Type B pancreatic cell (in vitro differentiated cells): ENCODE measurements around the gene DYDC1. TPM values are rescaled to one million over a fixed set of nuclear protein-coding genes. Genes with fewer than 3 reads are reported as not detected.

Source experiments
- DNase-seq: peaks from one replicate; pipeline ENCODE4 v3.0.0; 2021; ENCODE audit warnings: mixed read lengths; ENCODE audit not compliant: unreplicated experiment; ENCODE audit errors: extremely low spot score
- H3K27ac Mint-ChIP-seq: 2 replicates; pipeline ENCODE4 v1.8.0; 2021; ENCODE audit warnings: mild to moderate bottlenecking, mixed read lengths
- H3K27me3 Mint-ChIP-seq: 2 replicates; pipeline ENCODE4 v1.8.0; 2021; ENCODE audit warnings: mixed read lengths
- H3K36me3 Mint-ChIP-seq: 2 replicates; pipeline ENCODE4 v1.8.0; 2021; ENCODE audit warnings: mixed read lengths
- H3K4me1 Mint-ChIP-seq: one replicate; pipeline ENCODE4 v1.8.0; 2021; ENCODE audit warnings: mixed read lengths; ENCODE audit not compliant: unreplicated experiment
- H3K4me3 Mint-ChIP-seq: 2 replicates; pipeline ENCODE4 v1.8.0; 2021; ENCODE audit warnings: mild to moderate bottlenecking, mixed read lengths
- H3K9me3 Mint-ChIP-seq: 2 replicates; pipeline ENCODE4 v1.8.0; 2021; ENCODE audit warnings: mixed read lengths
- long read RNA-seq: library from polyadenylated mRNA; unstranded; transcript quantifications from one replicate; pipeline ENCODE4 v2.0.0, GENCODE V29; 2020
- total RNA-seq: library from RNA; stranded (reverse); gene quantifications from 2 replicates; pipeline ENCODE4 v1.2.1, GENCODE V29; 2021; ENCODE audit warnings: low replicate concordance
- TF ChIP-seq, protein P1 (sequence below): fragments of 200-600 bp; sonication (generic); conservative IDR thresholded peaks from 2 replicates; pipeline ENCODE4 v1.5.0; 2021; ENCODE audit warnings: antibody characterized with exemption, mild to moderate bottlenecking

Gene DYDC1
- total RNA-seq, result 0.46 TPM in 1 of 2 replicates, not detected in the other
- long read RNA-seq, result 0 reads

DNA sequence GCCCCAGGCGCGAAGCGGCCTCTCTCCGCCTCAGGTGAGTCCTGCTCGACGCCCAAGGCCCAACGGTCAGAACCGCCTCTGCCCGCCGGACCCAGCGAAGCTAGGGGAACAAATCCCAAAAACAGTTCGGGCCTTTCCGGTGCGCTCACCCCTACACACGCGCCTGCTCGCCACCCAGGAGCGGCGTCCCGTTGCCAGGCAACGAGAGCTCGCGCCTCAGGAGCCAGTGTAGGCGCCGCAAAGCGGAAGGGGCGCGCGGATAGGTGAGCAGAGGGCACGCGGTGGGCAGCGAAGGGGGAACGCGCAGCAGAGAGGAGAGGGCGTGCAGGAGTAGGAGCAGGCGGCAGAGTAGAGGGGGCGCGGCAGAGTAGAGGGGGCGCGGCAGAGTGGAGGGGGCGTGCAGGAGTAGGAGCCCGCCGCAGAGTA, at the start of gene DYDC1, which contains the start of gene DYDC2:
DYDC1 (minus strand) TSS at position 193 of the 426 bp plus-strand sequence. CDS start 4,154 bp downstream, outside the sequence.
DYDC2 (plus strand) TSS at position 219 of the 426 bp plus-strand sequence. CDS start 5,663 bp downstream, outside the sequence.
- peaks cover 6% of the 10 kb centered on the region for H3K9me3 Mint-ChIP-seq
- H3K27ac Mint-ChIP-seq, result no peak within 1 kb of the TSS
- H3K27me3 Mint-ChIP-seq, result peaks cover 30% of the 10 kb centered on the region
- H3K4me3 Mint-ChIP-seq, result peak within 1 kb of the TSS; percentile 90
- H3K36me3 Mint-ChIP-seq, result no peaks in the 10 kb centered on the region
- no peaks in the 10 kb centered on the region for H3K4me1 Mint-ChIP-seq
- DNase-seq, result peak; percentile 78
- TF ChIP-seq, protein P1, sequence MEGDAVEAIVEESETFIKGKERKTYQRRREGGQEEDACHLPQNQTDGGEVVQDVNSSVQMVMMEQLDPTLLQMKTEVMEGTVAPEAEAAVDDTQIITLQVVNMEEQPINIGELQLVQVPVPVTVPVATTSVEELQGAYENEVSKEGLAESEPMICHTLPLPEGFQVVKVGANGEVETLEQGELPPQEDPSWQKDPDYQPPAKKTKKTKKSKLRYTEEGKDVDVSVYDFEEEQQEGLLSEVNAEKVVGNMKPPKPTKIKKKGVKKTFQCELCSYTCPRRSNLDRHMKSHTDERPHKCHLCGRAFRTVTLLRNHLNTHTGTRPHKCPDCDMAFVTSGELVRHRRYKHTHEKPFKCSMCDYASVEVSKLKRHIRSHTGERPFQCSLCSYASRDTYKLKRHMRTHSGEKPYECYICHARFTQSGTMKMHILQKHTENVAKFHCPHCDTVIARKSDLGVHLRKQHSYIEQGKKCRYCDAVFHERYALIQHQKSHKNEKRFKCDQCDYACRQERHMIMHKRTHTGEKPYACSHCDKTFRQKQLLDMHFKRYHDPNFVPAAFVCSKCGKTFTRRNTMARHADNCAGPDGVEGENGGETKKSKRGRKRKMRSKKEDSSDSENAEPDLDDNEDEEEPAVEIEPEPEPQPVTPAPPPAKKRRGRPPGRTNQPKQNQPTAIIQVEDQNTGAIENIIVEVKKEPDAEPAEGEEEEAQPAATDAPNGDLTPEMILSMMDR, result no peak

DNA sequence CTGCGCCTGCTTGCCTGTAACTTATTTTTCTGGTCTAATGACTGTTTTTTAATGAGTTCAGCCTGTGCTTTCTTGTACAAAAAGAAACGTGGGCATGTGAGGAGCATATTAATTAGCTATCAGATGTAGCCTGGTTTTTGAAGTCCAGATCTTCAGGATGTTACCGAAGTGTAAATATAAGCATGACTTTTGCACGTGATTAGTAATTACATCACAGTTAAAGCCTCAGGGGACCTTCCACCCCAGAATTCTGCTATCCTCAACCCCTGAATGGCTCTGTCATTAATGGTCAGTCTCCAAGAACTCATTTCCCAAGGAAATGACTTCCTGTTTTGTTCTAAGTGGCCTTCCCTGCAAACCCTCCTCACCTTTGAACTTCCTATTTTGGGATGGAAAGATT, 49.6 kb upstream of the DYDC1 start:
- Mint-ChIP-seq H3K27me3 (no peaks in the 10 kb centered on the region), H3K27ac (no peak overlapping the region), H3K9me3 (no peaks in the 10 kb centered on the region), H3K36me3 (no peaks in the 10 kb centered on the region), H3K4me1 (peaks cover 41% of the 10 kb centered on the region), H3K4me3 (no peak overlapping the region)
- TF ChIP-seq, protein P1, result no peak
- DNase-seq, result no peak

DNA sequence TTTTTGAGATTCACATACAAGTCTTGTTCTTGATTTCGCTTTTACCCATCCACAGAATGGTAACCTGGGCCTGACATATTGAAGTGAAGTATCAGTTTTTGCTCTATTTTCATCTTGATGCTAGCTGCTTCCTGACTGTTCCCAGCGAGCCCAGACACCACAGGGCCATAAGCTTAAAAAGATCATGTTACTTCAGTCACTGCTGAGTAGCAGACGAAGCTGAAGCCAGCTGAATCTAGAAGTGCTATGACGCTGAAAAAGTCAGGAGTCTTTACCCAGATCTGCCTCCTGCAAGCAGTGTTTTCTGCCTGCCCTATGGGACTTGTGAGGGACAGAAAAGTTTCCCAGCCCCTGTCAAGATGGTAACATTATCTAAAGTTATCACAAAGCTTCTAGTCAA, 49.1 kb upstream of the DYDC1 start:
- DNase-seq, result no peak
- Mint-ChIP-seq H3K4me3 (no peak overlapping the region), H3K36me3 (no peaks in the 10 kb centered on the region), H3K9me3 (no peaks in the 10 kb centered on the region), H3K27me3 (no peaks in the 10 kb centered on the region), H3K27ac (no peak overlapping the region), H3K4me1 (peaks cover 35% of the 10 kb centered on the region)
- TF ChIP-seq, protein P1, result no peak

DNA sequence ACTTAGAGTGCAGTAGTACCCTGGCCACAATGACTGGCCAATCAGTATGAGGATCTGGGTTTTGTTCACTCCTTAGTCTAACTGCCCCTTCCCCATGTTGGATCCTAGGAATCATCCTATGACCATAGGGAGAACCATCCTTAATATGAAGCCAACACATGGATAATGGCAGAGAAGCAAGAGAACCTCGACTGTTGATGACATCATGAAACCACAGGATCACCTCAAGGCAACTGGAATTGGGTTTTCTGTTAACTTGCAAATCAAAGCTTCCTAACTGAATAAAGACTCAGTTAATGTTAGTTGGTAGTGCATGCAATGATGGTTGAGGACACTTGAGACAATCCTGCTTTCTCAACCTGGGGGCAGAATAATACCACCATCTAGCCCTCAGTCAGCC, 48.5 kb upstream of the DYDC1 start:
- DNase-seq, result no peak
- H3K27ac Mint-ChIP-seq, result no peak overlapping the region
- no peaks in the 10 kb centered on the region for H3K27me3 Mint-ChIP-seq
- H3K4me1 Mint-ChIP-seq, result peaks cover 30% of the 10 kb centered on the region
- H3K36me3 Mint-ChIP-seq, result no peaks in the 10 kb centered on the region
- no peaks in the 10 kb centered on the region for H3K9me3 Mint-ChIP-seq
- H3K4me3 Mint-ChIP-seq, result no peak overlapping the region
- TF ChIP-seq, protein P1, result no peak

DNA sequence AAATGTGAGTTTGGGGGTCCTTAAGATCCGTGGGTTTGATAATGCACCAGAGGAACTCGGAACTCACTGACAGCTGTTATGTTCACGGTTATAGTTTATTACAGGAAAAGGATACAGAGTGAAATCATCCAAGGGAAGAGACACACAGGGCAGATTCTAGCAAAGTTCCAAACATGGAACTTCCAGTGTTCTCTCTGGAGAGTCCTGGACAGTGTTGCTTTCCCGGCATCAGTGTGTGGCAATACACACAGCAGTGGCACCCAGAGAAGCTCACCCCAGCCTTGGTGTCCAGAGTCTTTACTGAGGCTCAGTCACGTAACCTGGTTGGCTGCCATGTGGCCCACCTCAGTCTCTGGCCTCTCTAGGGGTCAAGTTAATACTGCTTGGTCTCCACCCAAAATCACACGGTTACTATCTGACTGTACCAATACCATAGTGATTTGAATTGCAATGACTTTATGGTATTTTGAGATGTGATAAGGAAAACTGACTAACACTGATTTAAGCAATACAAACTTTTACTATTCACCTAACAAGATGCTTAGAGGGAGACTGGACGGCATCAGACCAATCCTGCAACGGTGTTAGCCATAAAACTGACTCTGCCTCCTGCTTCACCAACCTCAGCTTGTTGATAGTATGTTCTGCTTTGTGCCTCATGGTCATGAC, 43.7 kb upstream of the DYDC1 start:
- TF ChIP-seq, protein P1, result no peak
- H3K36me3 Mint-ChIP-seq, result no peaks in the 10 kb centered on the region
- DNase-seq, result no peak
- peaks cover under 1% of the 10 kb centered on the region for H3K4me1 Mint-ChIP-seq
- H3K9me3 Mint-ChIP-seq, result no peaks in the 10 kb centered on the region
- H3K27me3 Mint-ChIP-seq, result no peaks in the 10 kb centered on the region
- no peak overlapping the region for H3K4me3 Mint-ChIP-seq
- H3K27ac Mint-ChIP-seq, result no peak overlapping the region
